GM18873 (cell line): ENCODE measurements around the gene CCDC124.

ENCODE experiments used
- ATAC-seq: cut with Tn5 transposase; IDR thresholded peaks from one replicate; pipeline ENCODE4 v1.9.1; 2021; ENCODE audit warnings: mild to moderate bottlenecking, moderate library complexity, moderate number of reproducible peaks; ENCODE audit not compliant: unreplicated experiment, low FRiP score

CCDC124 gene

DNA sequence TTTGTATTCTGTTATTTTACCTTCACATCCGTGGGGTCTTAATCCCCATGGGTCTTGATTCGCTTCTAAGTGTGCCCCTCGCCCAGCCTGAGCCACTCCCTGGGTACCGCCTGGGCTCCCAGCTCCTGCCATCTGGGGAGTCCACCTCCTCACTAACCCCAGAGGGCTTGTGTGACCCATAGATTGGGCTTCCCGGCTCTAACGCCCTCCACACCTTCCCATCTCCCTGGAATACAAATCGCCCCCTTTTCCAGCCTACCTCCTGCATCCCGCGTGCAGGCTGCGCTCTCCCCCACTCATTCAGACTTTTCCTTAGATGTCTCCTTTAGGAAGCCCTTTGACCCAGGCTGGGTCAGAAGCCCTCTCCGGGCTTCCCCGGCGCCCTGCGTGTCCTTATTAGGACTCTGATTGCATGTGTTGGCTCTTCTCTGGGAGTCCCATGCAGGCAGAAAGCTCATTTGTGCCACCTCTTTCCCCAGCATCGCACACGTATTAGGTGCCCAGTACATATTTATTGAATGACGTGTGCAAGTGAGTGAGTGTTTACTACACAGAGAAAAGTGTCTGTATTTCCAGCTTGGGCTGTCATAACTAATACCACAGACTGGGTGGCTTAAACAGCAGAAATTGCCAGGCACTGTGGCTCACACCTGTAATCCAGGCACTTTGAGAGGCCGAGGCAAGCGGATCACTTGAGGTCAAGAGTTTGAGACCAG, 757 bp downstream of the CCDC124 start:
- no peak for ATAC-seq

DNA sequence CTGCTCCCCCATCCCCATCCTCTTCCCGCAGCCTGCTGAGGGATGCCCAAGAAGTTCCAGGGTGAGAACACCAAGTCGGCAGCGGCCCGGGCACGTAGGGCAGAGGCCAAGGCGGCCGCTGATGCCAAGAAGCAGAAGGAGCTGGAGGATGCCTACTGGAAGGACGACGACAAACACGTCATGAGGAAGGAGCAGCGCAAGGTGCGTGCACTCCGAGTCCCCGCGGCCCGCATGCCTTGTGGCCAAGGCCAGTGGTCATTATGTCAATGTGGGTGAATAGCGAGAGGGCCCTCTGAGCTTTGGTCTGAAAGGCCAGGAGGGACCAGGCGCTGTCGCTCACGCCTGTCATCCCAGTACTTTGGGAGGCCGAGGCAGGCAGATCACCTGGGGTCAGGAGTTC, 3.6 kb downstream of the CCDC124 start:
- ATAC-seq: no peak

- no peak for ATAC-seq
These were observed 4.6 kb downstream of the CCDC124 start for GRCh38 chr19:17937371-17937900.

DNA sequence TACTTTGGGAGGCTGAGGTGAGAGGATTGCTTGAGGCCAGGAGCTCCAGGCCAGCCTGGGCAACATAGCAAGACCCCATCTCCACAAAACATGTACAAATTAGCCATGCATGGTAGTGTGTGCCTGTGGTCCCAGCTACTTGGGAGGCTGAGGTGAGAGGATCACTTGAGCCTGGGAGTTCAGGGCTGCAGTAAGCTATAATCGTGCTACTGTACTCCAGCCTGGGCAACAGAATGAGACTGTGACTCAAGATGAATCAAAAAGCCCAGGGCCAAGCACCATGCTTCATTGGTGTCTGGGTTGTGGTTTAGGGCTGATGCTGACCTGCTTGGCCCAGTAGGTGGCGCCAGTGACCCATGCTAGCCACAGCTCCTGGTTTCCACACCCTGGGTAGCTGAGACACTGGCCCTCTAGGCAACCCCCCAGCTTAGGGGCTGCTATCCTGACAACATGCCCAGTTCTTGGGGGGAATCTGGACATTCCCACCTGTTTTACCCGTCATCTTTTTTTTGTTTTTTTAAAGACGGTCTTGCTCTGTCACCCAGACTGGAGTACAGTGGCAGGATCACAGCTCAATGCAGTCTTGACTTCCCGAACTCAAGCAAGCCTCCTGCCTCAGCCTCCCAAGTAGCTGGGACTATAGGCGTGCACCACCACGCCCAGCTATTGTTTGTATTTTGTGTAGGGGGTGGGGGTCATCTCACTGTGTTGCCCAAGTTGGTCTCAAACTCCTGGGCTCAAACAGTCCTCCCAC, 5.5 kb downstream of the CCDC124 start:
- ATAC-seq: peak; percentile 52

- ATAC-seq: no peak
These were observed 9.4 kb downstream of the CCDC124 start for GRCh38 chr19:17942181-17942580.

- ATAC-seq: no peak
These were observed 9.9 kb downstream of the CCDC124 start for GRCh38 chr19:17942582-17943273.

DNA sequence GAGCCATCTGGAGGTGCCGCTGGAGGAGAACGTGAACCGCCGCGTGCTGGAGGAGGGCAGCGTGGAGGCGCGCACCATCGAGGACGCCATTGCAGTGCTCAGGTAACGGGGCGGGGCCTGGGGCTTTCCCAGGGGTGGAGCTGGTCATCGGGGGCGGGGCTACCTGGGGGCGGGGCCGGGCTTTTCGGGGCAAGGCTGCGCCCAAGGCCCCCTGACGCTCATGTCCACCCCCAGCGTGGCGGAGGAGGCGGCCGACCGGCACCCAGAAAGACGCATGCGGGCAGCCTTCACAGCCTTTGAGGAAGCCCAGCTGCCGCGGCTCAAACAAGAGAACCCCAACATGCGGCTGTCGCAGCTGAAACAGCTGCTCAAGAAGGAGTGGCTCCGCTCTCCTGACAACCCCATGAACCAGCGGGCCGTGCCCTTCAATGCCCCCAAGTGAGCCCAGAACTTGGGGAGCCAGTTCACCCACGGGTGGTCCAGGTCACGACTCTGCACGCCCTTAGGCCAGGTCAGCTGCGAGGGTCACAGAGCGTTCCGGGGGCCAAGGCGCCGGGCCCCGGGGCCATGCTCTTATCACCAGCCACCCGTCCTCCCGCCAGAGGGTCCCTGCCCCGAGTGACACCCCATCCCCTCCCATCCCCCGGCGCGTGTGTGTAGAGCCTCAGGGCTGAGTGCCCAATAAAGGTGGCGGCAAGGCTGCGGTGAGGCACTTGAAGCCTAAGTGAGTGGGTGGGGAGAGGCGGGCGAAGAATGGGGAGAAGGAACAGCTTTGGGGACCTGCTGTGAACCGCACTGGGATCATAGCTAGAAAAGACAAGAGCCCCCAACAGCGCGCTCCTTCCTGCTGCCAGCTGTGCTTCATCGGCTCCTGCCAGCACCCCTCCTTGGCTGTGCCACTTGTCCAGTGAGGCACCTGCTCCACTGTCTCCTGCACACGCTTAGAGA, 10.7 kb downstream of the CCDC124 start:
- ATAC-seq: no peak

DNA sequence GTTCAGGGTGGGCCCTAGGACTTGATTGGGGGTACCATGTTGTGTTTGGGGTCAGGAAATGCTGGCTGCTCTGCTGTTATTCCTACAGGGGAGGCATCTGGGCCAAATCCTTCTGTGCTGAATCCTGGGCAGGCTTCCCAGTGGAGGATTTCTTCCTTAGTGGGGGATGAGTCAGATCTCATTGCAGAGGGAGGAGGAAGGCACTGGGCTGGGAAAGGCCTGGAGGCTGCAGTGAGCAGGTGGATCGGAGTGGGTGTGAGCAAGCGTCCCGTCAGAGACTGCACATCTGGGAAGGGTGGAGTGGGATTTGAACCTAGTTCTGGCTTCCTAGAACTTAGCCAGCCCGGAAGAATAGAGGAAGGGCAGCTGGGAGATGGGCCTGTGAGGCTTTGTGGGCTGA, 11.5 kb downstream of the CCDC124 start:
- ATAC-seq: no peak

DNA sequence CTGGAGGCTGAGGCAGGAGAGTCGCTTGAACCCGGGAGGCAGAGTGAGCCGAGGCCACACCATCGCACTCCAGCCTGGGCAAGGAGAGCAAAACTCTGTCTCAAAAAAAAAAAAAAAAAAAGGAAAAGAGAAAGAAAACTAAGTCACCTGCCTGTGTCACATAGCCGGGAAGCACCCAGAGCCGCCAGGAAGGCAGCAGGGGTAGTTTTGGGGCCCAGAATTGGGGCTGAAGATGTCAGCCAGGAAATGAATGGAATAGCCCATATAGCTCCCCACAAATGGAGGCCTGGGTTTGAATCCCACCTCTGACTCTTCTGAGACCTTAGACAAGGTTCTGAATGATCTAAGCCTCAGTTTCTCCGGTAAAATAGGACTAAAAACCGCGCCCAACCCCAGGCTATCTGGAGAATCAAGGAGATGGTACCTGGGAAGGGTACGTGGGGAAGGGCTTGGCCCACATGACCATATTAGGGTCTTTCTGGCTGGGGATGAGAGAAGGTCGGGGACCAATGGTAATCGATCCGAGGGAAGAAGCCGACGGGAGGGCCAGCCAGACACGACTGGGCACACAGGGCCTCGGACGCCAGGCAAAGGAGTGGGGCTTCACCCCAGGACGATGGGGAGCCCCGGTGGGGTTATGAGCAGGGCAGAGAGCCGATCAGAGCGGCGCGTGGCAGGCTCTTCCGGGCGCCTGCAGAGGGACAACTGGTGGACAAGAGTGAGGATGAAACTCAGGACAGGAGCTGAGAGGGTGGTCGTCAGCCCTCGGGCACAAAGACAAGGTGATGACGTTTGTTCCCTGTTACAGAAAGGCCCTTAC, 14.4 kb downstream of the CCDC124 start:
- peak; percentile 30 for ATAC-seq

GRCh38 chr19:17947815-17948513, 15.1 kb downstream of the CCDC124 start:
- ATAC-seq: peak; percentile 35

DNA sequence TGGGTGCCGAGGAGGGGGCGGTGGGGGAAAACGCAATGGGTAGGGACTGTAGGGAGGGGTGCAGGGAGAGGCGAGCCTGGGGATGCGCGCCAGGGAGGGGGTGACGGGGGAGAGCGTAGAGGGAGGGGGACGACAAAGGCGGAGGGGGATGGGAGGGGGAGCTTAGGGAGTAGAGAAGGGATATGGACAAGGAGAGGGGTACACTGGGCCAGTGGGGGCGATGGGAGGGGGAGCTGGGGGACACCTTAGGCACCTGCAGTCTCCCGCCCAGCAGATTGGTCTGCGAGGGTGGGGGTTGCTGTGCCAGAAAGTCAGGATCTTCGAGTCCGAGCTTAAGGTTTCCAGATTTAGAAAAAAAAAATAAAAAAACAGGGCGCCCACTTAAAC, 15.7 kb downstream of the CCDC124 start:
- ATAC-seq: no peak

DNA sequence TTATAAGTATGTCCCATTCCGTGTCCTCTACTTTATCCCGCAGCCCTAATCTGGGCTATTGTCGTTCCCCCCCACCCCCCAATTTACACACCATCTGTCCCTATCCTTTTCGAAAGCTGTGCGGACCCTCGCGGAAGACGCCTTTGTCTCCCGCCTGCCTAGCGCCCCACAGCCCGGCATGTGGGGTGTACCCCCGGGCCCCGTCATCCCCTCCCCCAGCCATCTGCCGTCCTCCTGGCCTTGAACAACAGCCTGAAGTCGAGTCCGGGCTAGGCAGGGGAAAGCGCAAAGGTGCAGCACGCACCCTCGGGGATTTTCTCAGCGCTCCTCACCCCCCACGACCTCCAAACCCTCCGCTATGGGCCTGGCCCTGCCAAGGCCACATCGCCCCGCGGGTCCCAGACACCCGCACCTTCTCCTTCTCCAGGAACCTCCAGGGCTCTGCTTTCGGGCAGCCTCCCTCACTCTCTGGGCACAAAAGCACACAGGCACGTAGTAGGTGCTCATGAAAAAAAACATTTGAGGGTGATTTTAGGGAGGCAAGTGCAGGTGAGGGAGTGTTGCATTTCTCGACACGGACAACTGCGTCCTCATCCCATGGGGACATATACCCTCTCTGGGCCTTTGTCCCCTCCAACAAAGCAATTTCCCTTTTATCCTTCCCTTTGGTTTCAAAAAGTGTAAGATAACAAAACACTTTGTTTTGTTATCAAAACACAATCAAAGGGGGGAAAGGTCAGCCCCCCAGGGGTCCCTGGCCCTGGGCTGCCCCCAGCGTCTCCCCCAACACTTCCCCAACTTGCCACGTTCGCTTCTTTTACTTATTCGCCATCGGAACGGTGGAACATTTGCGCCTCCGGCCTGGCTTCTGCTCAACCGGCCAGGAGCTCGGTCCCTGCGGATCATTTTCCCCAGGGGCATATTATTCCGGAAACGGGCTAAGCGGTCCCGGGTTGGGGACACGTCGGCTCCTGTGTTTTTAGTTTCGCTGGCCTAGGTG, 16.4 kb downstream of the CCDC124 start:
- no peak for ATAC-seq

DNA sequence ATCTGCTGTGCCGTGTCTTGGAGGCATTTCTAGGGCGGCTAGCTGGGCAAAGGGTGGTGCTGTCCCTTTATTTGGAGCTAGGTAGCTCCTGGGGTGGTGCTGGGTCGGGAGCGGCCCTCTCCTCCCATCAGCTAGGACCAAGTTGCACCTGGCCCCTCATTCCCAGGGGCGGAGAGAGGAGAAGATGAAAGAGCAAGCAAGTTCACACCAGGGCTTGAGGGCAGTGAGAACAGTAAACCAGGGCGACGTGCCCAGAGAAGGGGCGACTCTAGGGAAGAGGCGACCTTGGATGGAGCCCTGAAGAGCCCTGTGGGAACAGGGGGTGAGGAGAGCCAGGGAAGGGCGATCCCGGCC, 17.1 kb downstream of the CCDC124 start:
- no peak for ATAC-seq

DNA sequence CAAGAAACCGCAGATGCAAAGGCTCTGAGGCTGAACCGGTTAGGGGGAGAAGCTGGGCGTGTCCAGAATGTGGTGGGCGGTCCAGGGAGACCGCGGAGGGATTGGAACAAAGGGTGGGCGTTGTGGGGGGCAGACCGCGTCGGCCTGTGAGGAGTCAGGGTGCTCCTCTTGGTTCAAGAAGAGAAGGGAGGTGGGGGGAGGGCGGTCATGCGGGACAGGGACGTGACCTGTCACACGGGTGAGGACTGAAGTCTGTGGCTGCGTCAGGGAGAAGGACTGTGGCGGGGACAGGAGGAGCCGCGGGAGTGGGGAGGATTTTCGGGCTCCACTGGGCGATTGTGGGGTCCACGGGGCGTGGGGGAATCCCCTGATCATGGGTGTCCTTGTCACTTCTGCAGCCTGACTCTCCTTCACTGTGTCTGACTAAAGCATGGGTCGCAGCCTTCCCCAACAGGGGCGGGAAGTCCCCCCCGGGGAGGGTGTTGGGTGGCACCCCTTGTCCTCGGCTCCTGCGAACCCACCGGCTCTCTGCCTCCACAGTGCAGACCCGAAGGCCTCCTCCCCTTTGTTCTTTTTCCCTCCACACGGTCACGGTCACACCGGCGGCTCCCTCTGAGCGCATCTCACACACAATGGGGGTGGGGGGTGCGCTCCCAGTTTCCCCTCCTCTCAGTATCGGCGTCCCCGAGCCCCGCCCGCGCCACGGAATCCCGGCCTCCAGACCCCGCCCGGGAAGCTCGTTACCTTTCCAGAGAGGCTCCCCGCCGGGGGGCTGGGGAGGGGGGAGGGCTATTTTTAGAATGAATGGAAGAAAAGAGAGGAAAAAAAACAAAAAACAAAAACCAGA, 17.7 kb downstream of the CCDC124 start:
- ATAC-seq: no peak

GRCh38 chr19:17951157-17951989, 18.6 kb downstream of the CCDC124 start:
- no peak for ATAC-seq
